GM12891 (cell line): Measurements from ENCODE around the gene CTSH.
"Not testable (repeated sequence)": the region's sequence is repeated elsewhere in the genome, so short reads cannot be mapped to it uniquely, and the experiment has no call there.

ENCODE experiments used
- DNase-seq: peaks from one replicate; pipeline ENCODE4 v3.0.0; 2011; ENCODE audit warnings: low spot score; ENCODE audit not compliant: insufficient read length
- FAIRE-seq: peaks from 2 replicates; lab custom pipeline; 2011; peaks lifted over from hg19 to GRCh38; lab: Jason Lieb, UNC
- PAX5 ChIP-seq: IDR thresholded peaks from 2 replicates; pipeline ENCODE4 v1.6.1; 2011; ENCODE audit warnings: low read length, moderate library complexity, mild to moderate bottlenecking; ENCODE audit not compliant: insufficient read depth, severe bottlenecking
- POLR2A ChIP-seq: IDR thresholded peaks from 2 replicates; pipeline ENCODE4 v1.6.1; 2011; ENCODE audit warnings: low read depth, low read length, control low read depth
- POLR2AphosphoS5 ChIP-seq: IDR thresholded peaks from 2 replicates; pipeline ENCODE4 v1.6.1; 2011; ENCODE audit warnings: low read depth, low read length, control low read depth
- POU2F2 ChIP-seq: IDR thresholded peaks from 2 replicates; pipeline ENCODE4 v1.6.1; 2011; ENCODE audit warnings: low read depth, mild to moderate bottlenecking, control low read depth, low read length, moderate library complexity
- SPI1 ChIP-seq: IDR thresholded peaks from 2 replicates; pipeline ENCODE4 v1.6.1; 2011; ENCODE audit warnings: low read depth, low read length, control low read depth
- TAF1 ChIP-seq: IDR thresholded peaks from 2 replicates; pipeline ENCODE4 v1.6.1; 2011; ENCODE audit warnings: low read depth, low read length, control low read depth

CTSH gene

DNA sequence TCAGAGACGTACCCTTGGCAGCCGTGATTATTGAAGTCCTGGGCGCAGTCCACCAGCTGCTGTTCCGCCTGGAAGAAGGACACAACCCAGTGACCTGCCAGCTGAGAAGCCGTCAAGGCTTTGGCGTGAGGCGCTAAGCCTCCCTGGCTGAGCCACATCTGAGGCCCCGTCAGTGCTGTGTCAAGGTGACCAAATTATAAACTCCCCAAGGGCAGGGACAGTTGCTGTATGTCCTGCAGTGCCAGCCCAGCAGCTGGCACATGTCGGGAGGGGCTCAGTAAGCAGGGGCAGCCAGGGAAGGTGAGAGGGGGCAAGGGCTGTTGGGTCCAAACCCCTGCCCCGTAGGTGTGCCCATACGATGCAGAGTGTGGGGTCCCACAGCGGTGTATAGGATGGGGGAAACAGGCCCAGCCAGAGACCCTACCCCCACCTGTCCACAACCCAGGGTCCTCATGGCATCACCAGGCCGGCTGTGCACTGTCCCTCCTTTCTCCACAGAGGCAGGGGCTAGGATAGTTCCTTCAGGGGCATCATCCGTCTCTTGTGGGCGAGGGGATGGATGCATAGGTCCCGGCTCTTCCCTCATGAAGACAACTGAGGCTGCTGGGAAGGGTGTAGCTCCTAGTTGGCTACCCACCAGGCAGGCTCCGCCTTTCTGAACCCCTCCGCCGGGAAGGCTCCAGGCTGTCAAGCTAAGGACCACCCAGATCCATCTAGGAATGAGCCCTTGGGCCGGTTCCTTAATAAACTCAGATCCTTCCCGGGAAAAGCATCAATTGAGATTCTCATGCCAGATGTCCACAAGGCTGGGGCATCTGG lies 13.2 kb downstream of the CTSH start:
- TF ChIP-seq TAF1 (no peak), POLR2A (no peak), SPI1 (no peak), POU2F2 (no peak), POLR2AphosphoS5 (no peak), PAX5 (no peak)
- FAIRE-seq, result no peak
- no peak for DNase-seq

DNA sequence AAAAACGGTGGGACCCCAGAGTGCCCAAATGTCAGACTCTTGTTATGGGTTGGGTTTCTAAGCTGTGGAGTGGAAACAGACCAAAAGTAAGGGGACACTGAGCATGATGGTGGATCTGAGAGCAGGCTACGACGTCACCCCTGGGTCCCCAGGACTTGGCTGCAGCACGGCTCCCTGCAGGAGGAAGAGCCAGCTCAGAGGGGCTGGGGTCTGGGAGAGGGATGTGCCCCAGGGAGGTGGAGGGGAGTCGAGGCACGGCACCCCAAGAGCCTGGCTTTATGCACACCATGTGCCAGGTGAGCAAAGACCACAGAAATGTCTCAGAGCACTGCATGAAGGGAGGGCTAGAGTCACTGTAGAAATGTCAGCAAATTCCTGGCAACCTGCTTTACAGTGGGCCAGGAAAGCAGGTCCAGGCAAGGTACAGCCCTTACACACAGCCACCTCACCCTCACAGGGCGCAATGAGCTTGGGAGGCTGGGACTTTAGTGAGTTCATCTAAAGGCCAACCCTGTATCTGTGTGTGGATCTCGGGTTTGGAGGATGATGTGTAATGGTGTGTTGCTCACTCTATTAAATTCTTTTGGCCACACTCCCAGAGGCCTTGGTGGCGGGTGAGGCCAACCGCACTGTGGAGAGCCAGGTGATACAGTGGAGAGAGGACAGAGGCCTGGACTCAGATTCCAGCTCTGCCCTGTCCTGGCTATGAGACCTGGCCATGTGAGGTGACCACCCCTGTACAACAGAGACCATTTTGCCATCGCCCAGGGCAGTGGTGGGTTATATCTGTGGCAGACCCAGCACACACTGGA lies 14.1 kb downstream of the CTSH start:
- TF ChIP-seq SPI1 (no peak), POLR2AphosphoS5 (peak; percentile 23; the same call in 1 of the 2 replicates)
- DNase-seq (no peak), FAIRE-seq (peak; percentile 13)

DNA sequence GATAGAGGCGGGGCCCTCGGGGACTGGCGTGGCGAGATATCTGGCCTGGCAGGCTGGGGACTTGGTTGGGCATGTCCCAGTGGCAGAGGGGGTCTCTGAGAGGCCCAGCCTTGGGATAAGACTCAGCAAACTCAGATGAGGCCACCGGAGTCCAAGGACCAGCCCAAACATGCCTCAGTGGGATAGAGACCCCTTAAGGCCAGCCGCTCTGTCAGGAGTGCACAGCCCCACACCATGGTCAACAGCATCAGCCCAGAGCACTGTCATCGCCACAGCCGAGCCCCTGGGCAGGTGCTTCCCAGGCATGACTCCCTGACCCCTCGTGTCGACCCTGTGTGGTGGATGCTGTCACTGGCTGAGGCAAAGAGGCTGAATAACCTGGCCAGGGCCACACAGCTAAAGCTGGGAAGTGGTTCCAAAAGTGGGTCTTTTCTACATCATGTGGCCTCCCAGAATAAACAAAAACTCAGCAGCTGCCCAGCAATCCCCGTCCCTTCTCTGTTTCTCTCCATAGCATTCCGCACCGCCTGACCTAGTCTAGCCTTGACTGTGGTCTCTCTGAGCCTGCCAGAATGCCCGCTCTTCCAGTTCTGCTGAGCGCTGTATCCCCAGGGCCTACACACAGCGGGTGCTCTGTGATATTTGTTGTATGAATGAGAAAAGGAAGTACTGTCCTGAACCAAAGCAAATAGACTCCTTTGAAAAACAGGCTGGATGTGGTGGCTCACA lies 15.1 kb downstream of the CTSH start:
- DNase-seq (no peak), FAIRE-seq (no peak)
- TF ChIP-seq SPI1 (no peak), POLR2A (no peak), TAF1 (no peak), POU2F2 (no peak), PAX5 (no peak), POLR2AphosphoS5 (no peak)

DNA sequence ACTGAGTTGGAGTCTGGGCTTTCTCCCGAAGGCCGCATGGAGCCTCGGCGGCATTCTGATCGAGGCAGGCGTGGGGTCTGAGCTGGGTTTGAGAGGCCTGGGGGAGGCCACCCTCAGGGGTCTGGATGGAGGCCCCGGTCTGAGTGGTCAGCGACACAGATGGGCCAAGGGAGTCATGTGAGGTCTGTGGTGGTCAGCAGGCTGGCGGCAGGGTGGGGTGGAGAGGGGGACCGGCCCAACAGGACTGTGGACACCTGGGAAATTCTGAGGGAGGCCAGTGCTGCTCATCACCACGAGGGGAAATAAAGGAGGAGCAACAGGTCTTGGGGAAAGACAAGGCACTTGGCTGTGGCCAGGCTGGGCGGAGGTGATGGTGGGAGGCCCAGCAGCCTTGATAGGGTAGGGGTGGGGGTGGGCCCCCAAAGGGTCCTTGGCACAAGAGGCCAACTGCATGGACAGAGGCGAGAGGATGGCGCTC lies 16.2 kb downstream of the CTSH start:
- DNase-seq, result no peak
- TF ChIP-seq POU2F2 (no peak), POLR2AphosphoS5 (no peak), PAX5 (no peak), SPI1 (no peak)
- no peak for FAIRE-seq

DNA sequence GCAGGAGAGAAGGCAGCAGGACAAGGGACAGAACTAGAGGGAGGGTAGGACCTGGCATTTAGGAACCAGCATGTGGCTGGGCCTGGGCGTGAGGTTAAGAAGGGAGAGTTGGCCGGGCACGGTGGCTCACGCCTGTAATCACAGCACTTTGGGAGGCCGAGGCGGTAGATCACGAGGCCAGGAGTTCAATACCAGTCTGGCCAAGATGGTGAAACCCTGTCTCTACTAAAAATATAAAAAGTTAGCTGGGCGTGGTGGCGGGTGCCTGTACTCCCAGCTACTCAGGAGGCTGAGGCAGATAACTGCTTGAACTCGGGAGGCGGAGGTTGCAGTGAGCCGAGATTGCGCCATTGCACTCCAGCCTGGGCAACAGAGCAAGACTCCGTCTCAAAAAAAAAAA lies 16.7 kb downstream of the CTSH start:
- not testable (repeated sequence) for DNase-seq

DNA sequence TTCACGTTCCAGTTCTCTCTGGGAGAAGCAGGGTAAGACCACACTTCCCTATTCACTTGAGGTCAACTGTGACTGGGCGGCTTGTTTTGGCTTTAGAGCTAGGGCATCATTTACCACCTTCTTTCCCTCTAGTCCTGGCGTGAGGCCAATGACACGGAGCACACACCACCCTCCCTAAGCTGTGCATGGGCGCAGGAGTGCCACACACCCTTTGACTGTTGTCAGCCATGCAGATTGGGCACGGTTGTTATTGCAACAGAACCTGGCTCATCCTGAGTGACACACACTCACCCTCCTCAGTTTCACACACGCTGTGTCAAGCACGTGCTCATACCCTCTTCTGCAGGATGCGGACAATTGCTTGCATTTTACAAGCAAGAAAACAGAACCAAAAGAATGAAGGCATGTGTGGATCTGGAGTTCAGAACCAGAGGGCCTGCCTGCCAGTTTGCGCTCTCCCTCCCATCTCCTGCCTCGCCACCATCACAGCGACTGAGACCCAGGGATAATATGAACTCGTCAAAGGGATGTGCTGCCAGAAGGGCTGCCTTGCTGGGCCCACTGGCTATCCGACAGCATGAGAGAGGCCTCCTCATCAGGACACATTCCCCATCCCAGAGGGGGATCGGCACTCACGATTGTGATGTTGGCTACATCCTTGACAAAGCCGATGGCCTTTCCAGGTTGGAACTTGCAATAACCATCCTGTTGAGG lies 17.6 kb downstream of the CTSH start:
- peak; percentile 81 for FAIRE-seq
- DNase-seq, result no peak

More for the DNA sequence above, 16.7 kb downstream of the CTSH start:
- not testable (repeated sequence) for FAIRE-seq

DNA sequence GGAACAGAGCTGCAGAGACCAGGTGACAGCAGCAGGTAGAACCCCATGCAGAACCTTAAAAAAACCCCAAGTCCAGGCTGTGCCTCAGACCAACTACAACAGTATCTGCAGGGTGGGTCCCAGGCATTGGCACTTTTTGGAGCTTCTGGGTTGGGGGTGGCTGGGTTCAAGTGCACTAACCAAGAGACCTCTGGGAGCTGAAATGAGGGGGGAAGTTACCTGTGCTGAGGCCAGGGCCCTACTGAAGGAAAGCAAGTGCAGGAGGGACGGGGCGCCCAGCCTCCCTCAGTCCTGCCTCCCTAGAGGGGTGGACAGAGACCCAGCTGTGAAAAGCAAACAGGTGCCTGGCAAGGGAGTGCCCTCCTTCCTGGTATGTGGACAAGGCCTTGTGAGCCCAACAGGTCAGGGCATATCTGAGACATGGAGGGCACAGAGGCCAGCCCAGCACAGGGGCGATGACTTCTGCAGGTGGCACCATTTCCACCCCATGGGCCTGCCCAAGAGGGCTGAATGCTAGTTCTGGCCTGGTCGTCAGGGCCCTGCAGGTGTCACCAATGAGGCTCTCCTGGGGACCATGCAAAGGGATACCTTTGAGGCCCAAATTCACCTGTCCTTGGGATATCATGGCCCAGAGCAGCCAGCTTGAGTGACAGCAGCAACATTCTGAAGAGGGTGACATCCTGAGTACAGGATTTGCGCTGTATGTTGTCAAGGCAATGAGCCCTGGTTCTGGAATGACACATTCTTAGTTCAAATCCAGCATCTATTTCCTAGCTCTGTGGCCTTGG lies 18.7 kb downstream of the CTSH start:
- TF ChIP-seq POLR2AphosphoS5, result no peak; the same call in 1 of the 2 replicates
- TF ChIP-seq TAF1, result no peak
- no peak for TF ChIP-seq SPI1
- TF ChIP-seq PAX5, result no peak
- TF ChIP-seq POU2F2, result no peak
- no peak for TF ChIP-seq POLR2A
- peak; percentile 56 for FAIRE-seq

More for the DNA sequence above, 17.6 kb downstream of the CTSH start:
- TF ChIP-seq POLR2AphosphoS5 (0 out of 2 replicates have a peak, but pooled peaks have one; percentile 37), SPI1 (no peak)

DNA sequence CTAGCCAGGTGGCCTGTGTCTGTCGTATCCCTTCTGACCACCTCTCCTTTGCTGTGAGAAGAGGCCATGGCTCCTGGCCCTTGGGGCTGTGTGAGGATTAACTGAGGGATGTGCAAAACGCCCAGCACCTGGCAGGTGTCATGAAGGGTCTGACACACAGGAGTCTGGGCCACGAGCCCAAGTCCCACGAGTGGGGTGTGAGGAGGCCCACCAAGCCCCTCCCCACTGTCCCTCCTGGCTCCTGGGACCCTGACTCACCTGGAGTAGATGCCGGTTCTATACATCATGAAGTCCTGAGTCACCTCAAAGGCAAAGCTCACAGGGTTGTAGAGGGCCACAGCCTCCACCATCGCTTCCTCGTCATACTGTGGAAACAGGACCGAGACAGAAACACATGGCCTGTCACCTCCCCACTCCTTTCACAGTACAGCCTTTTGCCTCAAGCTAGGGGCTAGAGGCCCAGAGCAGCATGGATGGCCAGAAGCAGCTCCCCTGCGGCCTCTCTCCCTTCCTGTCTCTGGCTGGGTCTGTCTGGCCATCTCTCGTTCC lies 19.7 kb downstream of the CTSH start:
- DNase-seq (no peak), FAIRE-seq (no peak)
- TF ChIP-seq POLR2AphosphoS5, result no peak
- no peak for TF ChIP-seq POU2F2
- no peak for TF ChIP-seq TAF1
- TF ChIP-seq POLR2A, result no peak
- no peak for TF ChIP-seq PAX5
- TF ChIP-seq SPI1, result no peak

More for the DNA sequence above, 18.7 kb downstream of the CTSH start:
- DNase-seq, result no peak
